Stimulated activated effector memory CD8-positive, alpha-beta T cell treated with anti-CD3 and anti-CD28 coated beads, Interleukin-12 subunit alpha, Interleukin-12 subunit beta, amount 100 ng/mL, for 72 hours (primary cell): ENCODE measurements around the gene LRRC37A.
A peak's percentile ranks its signal among the peaks of the same experiment; 100 is the strongest.
"Not testable (repeated sequence)": the region's sequence is repeated elsewhere in the genome, so short reads cannot be mapped to it uniquely, and the experiment has no call there.

Source experiments
- ATAC-seq: fragments of 150-1000 bp; cut with Tn5 transposase; 2 replicates; pipeline ENCODE4 v1.10.0; 2021
- DNase-seq, 2 donors: peaks; one replicate each; pipeline ENCODE4 v3.0.0; 2021 to 2022; ENCODE audit warnings: low spot score in 2 of 2
- H3K27ac Mint-ChIP-seq: one replicate; pipeline ENCODE4 v1.8.0; 2022; ENCODE audit warnings: mild to moderate bottlenecking, mixed read lengths
- H3K36me3 Mint-ChIP-seq: one replicate; pipeline ENCODE4 v1.8.0; 2022; ENCODE audit warnings: mild to moderate bottlenecking, mixed read lengths
- H3K4me1 Mint-ChIP-seq: one replicate; pipeline ENCODE4 v1.8.0; 2022; ENCODE audit warnings: mixed read lengths
- H3K4me3 Mint-ChIP-seq: one replicate; pipeline ENCODE4 v1.8.0; 2022; ENCODE audit warnings: mild to moderate bottlenecking, mixed read lengths
- H3K9me3 Mint-ChIP-seq: one replicate; pipeline ENCODE4 v1.8.0; 2022; ENCODE audit warnings: mixed read lengths

LRRC37A gene

DNA sequence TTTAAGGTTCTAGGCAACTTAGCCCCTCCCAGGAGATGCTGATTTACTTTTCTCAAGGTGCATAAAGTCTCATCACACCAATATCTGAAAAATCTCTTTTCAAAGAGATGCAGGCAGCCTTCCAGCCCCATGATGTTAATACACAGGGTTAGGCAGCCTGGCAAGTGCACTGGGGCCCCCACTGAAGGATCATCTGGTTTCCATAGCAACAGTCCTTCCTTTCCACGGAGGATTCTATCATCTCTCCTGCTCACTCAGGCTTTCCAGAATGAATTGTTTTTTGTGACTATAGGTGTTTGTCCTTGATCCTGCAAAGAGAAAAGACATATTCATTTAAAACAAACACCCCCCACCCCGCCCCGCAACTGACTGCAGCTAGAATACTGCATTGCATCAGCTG lies 72.6 kb downstream of the LRRC37A start:
- not testable (repeated sequence) for DNase-seq, H3K27ac Mint-ChIP-seq, ATAC-seq, H3K4me3 Mint-ChIP-seq, H3K9me3 Mint-ChIP-seq, H3K4me1 Mint-ChIP-seq, H3K36me3 Mint-ChIP-seq

DNA sequence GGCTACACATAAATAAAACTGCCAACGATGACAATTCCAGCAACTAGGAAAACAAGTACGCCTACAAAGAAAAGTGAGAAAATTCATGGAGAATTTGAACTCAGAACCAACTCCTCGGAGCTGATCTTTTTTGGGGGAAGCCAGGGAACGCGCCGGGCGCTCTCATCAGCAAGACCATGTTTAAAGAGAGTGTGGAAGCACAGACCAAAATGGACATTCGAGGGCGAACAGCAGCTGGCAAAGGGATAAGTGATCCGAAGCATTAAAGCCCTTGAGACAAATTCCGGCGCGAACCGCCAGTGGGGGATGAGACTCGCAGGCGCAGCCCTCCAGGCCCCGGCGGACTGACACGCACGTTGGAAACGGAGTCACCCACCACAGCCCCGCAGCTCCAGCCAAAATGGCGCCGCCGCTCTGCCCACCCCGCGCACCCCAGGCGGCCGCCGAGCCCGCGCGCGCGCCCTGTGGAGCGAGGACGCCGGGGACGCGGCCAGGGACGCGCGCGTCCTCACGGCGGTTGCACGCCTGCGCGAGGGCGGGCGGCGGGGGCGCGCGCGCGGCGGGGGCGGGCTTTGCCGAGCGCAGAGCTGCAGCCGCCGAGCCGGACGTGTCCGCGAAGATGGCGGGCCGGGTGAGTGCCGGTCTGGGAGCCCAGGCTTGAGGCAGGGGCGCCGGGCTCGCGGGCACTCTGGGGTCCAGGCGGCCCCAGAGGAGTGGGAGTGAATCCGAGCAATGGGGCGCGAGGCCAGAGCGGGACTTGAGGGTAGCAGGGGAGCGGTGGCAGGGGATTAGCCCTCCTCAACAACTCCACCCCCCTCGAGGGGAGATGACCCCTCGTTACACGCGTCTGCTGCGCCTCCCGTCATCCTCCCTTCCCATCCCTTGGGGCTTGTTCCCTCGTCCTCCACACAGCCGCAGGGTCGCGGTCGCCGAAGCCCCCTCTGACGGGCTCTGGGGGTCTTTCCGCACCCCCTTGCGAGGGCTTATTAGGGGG lies 77.6 kb downstream of the LRRC37A start:
- H3K27ac Mint-ChIP-seq, DNase-seq, H3K4me3 Mint-ChIP-seq, H3K4me1 Mint-ChIP-seq, H3K36me3 Mint-ChIP-seq, H3K9me3 Mint-ChIP-seq: not testable (repeated sequence)
- ATAC-seq: peak; percentile 96

- not testable (repeated sequence) for H3K4me3 Mint-ChIP-seq, DNase-seq, H3K9me3 Mint-ChIP-seq, H3K4me1 Mint-ChIP-seq, H3K36me3 Mint-ChIP-seq, H3K27ac Mint-ChIP-seq
- peak; percentile 53 for ATAC-seq
Observed at GRCh38 chr17:46373418-46373817, 78.5 kb downstream of the LRRC37A start.

DNA sequence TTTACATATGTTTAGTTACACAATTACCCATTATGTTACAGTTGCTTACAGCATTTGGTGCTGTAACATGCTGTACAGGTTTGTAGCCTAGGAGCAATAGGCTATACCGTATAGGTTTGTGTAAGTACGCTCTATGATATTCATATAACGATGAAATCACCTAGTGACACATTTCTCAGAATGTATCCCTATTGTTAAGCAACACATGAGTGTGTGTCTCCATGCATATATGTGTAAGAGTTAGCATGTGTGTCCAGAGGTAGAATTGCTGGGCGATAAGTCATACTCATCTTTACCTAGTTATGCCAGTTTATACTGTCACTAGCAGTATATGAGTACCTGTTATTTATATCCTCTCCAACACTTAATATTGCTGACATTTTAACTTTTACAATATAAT lies 88.2 kb downstream of the LRRC37A start:
- ATAC-seq: peak; percentile 92
- H3K9me3 Mint-ChIP-seq, H3K27ac Mint-ChIP-seq, H3K4me1 Mint-ChIP-seq, DNase-seq, H3K36me3 Mint-ChIP-seq, H3K4me3 Mint-ChIP-seq: not testable (repeated sequence)

DNA sequence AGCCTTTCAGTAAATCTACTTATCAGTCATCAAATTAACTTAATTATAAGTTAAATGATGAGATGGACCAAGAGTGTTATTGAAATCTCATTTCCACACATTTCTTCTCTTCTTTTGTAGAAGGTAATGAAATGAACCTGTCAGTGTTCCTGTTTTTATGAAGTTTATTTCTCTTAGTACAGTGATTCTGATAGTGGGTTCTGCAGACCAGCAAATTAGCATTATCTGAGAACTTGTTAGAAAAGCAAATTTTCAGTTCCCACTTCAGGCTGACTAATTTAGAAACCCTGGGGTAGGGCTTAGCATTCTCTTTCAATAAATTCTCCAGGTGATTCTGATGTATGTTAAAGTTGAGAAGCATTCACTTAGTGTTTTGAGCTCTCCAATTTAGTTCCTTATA lies 90.6 kb downstream of the LRRC37A start:
- not testable (repeated sequence) for H3K4me1 Mint-ChIP-seq, DNase-seq, H3K36me3 Mint-ChIP-seq, H3K9me3 Mint-ChIP-seq, H3K4me3 Mint-ChIP-seq, H3K27ac Mint-ChIP-seq
- ATAC-seq: peak; percentile 70
